GM12878 (cell line): ENCODE results near the gene ZNF385C. TPM values are rescaled to one million over a fixed set of nuclear protein-coding genes. Genes with fewer than 3 reads are reported as not detected.

Source experiments
- CBX3 ChIP-seq: fragments of 200-600 bp; sonication (generic); IDR thresholded peaks from 2 replicates; pipeline ENCODE4 v1.6.1; 2016; ENCODE audit warnings: low read depth, borderline replicate concordance
- CREB1 ChIP-seq: IDR thresholded peaks from 2 replicates; pipeline ENCODE4 v1.6.1; 2012; ENCODE audit warnings: low read depth, mild to moderate bottlenecking, inconsistent platforms
- IKZF1 ChIP-seq: fragments of 450-650 bp; conservative IDR thresholded peaks from 2 replicates; pipeline ENCODE4 v1.6.1; 2017; ENCODE audit warnings: antibody characterized with exemption, mild to moderate bottlenecking
- MEF2A ChIP-seq: IDR thresholded peaks from 2 replicates; pipeline ENCODE4 v1.6.1; 2011; ENCODE audit warnings: low read depth, mild to moderate bottlenecking, low read length, moderate library complexity; ENCODE audit not compliant: insufficient read depth
- RAD21 ChIP-seq: IDR thresholded peaks from 2 replicates; pipeline ENCODE4 v1.6.1; 2011; ENCODE audit warnings: mild to moderate bottlenecking, low read depth, low read length, moderate library complexity; ENCODE audit not compliant: insufficient read depth
- RCOR1 ChIP-seq: conservative IDR thresholded peaks from 2 replicates; pipeline ENCODE4 v1.6.1; 2012; ENCODE audit warnings: low read depth, low read length, improper control_type of control experiment
- SIX5 ChIP-seq: IDR thresholded peaks from 2 replicates; pipeline ENCODE4 v1.6.1; 2011; ENCODE audit warnings: mild to moderate bottlenecking, low read depth, low read length, moderate library complexity; ENCODE audit not compliant: severe bottlenecking
- TCF12 ChIP-seq: IDR thresholded peaks from 2 replicates; pipeline ENCODE4 v1.6.1; 2011; ENCODE audit warnings: low read depth, mild to moderate bottlenecking, low read length
- ZBTB4 ChIP-seq: fragments of 450-650 bp; formaldehyde crosslinking; IDR thresholded peaks from 2 replicates; pipeline ENCODE4 v1.4.0; 2022; ENCODE audit warnings: mild to moderate bottlenecking, moderate library complexity
- ZBTB40 ChIP-seq: fragments of 450-650 bp; IDR thresholded peaks from 2 replicates; pipeline ENCODE4 v1.6.1; 2016; ENCODE audit warnings: mild to moderate bottlenecking, moderate library complexity, borderline replicate concordance
- polyA plus RNA-seq, 11 experiments: library from polyadenylated mRNA; depleted of rRNA in 4 of 11; unstranded in 6 of 11; stranded (reverse) in 5 of 11; fragments of >200 nt; fragmentation: Nextera tagmentation in 4 of 11; fragmentation: Illumina TruSeq in 1 of 11; extraction: Ambion mirVana in 4 of 11; extraction: Trizol in 1 of 11; gene quantifications; 1 replicate in 1 of 11; 2 replicates in 10 of 11; pipeline versions ENCODE4 v1.2.1 to v1.2.3, GENCODE V29; 2011 to 2016; ENCODE audit warnings: inconsistent platforms in 2 of 11, missing spikeins in 2 of 11, low read depth in 1 of 11
- total RNA-seq, 4 experiments: library from RNA; depleted of rRNA in 3 of 4; stranded (reverse); fragments of >200 nt in 3 of 4; fragmentation: Illumina TruSeq in 1 of 4; extraction: Trizol in 1 of 4; gene quantifications; 2 replicates each; pipeline versions ENCODE4 v1.2.1 to v1.2.3, GENCODE V29; 2013 to 2021

Gene ZNF385C
- total and polyA plus RNA-seq, 10 of the 15 experiments (the other 5 are each of a cell fraction or from before 2014, with no cell fraction given): 0.06 to 0.20 (median 0.07) TPM; not detected in 5

GRCh38 chr17:42016941-42017865, 81.1 kb downstream of the ZNF385C start, which contains the start of gene DNAJC7 (continued):
- TF ChIP-seq ZBTB4 (CRISPR knock-in tag) (no peak), TCF12 (no peak; the same call in 1 of the 2 replicates), SIX5 (no peak), IKZF1 (peak; percentile 96), RCOR1 (no peak), CBX3 (no peak), CREB1 (peak; percentile 57), ZBTB40 (peak; percentile 90), MEF2A (peak; percentile 37; the same call in 1 of the 2 replicates), RAD21 (no peak)
